GM23248 (cell line): ENCODE results near the gene FKRP. TPM values are rescaled to one million over a fixed set of nuclear protein-coding genes. Genes with fewer than 3 reads are reported as not detected.

Source experiments
- DNase-seq: peaks from one replicate; pipeline ENCODE4 v3.0.0-alpha.2; 2015
- H2AFZ ChIP-seq: fragments of 200-600 bp; sonication (generic); 2 replicates; pipeline ENCODE4 v1.6.1; 2016; ENCODE audit warnings: antibody characterized with exemption
- H3F3A ChIP-seq: fragments of 200-600 bp; sonication (generic); 2 replicates; pipeline ENCODE4 v1.6.1; 2016; ENCODE audit warnings: mild to moderate bottlenecking, antibody characterized with exemption, mixed run types; ENCODE audit not compliant: insufficient read depth
- H3K27ac ChIP-seq: fragments of 200-600 bp; sonication (generic); 2 replicates; pipeline ENCODE4 v1.5.1; 2016; ENCODE audit warnings: mild to moderate bottlenecking
- H3K27me3 ChIP-seq: fragments of 200-600 bp; sonication (generic); replicated peaks from 2 replicates; pipeline ENCODE4 v1.6.1; 2016; ENCODE audit warnings: mild to moderate bottlenecking; ENCODE audit not compliant: insufficient read depth
- H3K36me3 ChIP-seq: fragments of 200-600 bp; sonication (generic); 2 replicates; pipeline ENCODE4 v1.6.1; 2016; ENCODE audit warnings: low read depth, mild to moderate bottlenecking
- H3K4me1 ChIP-seq: fragments of 200-600 bp; sonication (generic); 2 replicates; pipeline ENCODE4 v1.6.1; 2016; ENCODE audit warnings: mild to moderate bottlenecking; ENCODE audit not compliant: insufficient read depth
- H3K4me2 ChIP-seq: fragments of 200-600 bp; sonication (generic); one replicate; pipeline ENCODE4 v1.6.1; 2016; ENCODE audit warnings: mild to moderate bottlenecking; ENCODE audit not compliant: unreplicated experiment
- H3K4me3 ChIP-seq: fragments of 200-600 bp; sonication (generic); 2 replicates; pipeline ENCODE4 v1.5.1; 2016; ENCODE audit warnings: mild to moderate bottlenecking
- H3K79me2 ChIP-seq: fragments of 200-600 bp; sonication (generic); 2 replicates; pipeline ENCODE4 v1.6.1; 2016; ENCODE audit warnings: mild to moderate bottlenecking; ENCODE audit not compliant: insufficient read depth
- H3K9ac ChIP-seq: fragments of 200-600 bp; sonication (generic); 2 replicates; pipeline ENCODE4 v1.6.1; 2016; ENCODE audit warnings: mild to moderate bottlenecking
- H3K9me2 ChIP-seq: fragments of 200-600 bp; sonication (generic); 2 replicates; pipeline ENCODE4 v1.6.1; 2016; ENCODE audit warnings: mixed run types, mild to moderate bottlenecking, moderate library complexity; ENCODE audit not compliant: insufficient read depth
- H3K9me3 ChIP-seq: fragments of 200-600 bp; sonication (generic); one replicate; pipeline ENCODE4 v1.6.1; 2017; ENCODE audit warnings: low read depth
- H4K20me1 ChIP-seq: fragments of 200-600 bp; sonication (generic); 2 replicates; pipeline ENCODE4 v1.6.0; 2016; ENCODE audit not compliant: insufficient read depth
- EZH2 ChIP-seq: fragments of 200-600 bp; sonication (generic); IDR thresholded peaks from 2 replicates; pipeline ENCODE4 v1.6.1; 2018; ENCODE audit warnings: antibody characterized with exemption, mild to moderate bottlenecking; ENCODE audit not compliant: insufficient read depth, poor library complexity, severe bottlenecking
- EZH2phosphoT487 ChIP-seq: fragments of 200-600 bp; sonication (generic); IDR thresholded peaks from 2 replicates; pipeline ENCODE4 v1.6.1; 2018; ENCODE audit warnings: antibody characterized with exemption, moderate library complexity, mild to moderate bottlenecking, low read depth; ENCODE audit not compliant: insufficient read depth
- WGBS, 2 experiments: methylation state at CpG; one replicate each; pipeline ENCODE4 v1.1.6; 2015 to 2017; ENCODE audit warnings: low lambda C conversion rate in 2 of 2, low coverage in 1 of 2; ENCODE audit errors: missing lambda C conversion rate in 2 of 2; 5-methylcytosine and 5-hydroxymethylcytosine counted together
- in situ Hi-C: fragments of 300-500 bp; cut with MboI; formaldehyde crosslinking; loops from 2 replicates; pipeline ENCODE4 v1.15.0; 2020
- polyA plus RNA-seq: library from polyadenylated mRNA; unstranded; fragments of >200 nt; fragmentation: Nextera tagmentation; extraction: Ambion mirVana; gene quantifications from 2 replicates; pipeline ENCODE4 v1.2.1, GENCODE V29; 2016
- total RNA-seq: library from RNA; depleted of rRNA; stranded (reverse); fragments of >200 nt; shearing (Covaris generic); gene quantifications from 2 replicates; pipeline ENCODE4 v1.2.3, GENCODE V29; 2014

The FKRP gene
- total and polyA plus RNA-seq, 2 experiments from 2014 or later = 15.0 to 41.5 TPM

DNA sequence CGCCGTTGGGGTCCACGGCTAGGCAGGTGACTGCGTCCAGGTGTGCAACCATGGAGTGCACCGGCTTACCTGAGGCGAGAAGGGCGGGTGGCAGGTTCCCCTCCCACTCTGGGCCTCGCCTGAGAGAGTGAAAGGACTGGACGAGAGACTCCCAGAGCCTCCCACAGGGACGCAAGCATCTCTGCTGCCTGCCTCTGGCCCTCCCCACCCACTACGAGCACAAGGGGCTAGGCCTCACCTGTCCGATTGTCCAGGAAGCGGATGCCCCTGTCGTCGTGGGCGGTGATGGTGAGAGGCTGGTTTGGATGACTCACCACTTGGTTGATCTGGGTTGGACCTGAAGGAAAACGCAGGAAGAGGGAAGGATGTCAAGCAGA lies 23.9 kb upstream of the FKRP start:
- no peaks in the 10 kb centered on the region for H3K79me2 ChIP-seq
- 82 to 84% methylated on average over 17 of the region's 17 CpGs for WGBS, 2 experiments
- no peak for DNase-seq
- H3K9ac ChIP-seq = no peak overlapping the region
- in situ Hi-C loops = no loop called here
- H3K27me3 ChIP-seq = no peaks in the 10 kb centered on the region
- no peak overlapping the region for H3K4me2 ChIP-seq
- H3F3A ChIP-seq = 0 out of 2 replicates have a peak, but pooled peaks cover 4% of the 10 kb centered on the region
- no peak overlapping the region for H3K4me3 ChIP-seq
- no peak for TF ChIP-seq EZH2phosphoT487
- no peak for TF ChIP-seq EZH2
- H4K20me1 ChIP-seq = no peaks in the 10 kb centered on the region
- H3K36me3 ChIP-seq = no peaks in the 10 kb centered on the region; the same call in 1 of the 2 replicates
- no peaks in the 10 kb centered on the region for H3K9me3 ChIP-seq
- H2AFZ ChIP-seq = no peak overlapping the region
- no peaks in the 10 kb centered on the region for H3K4me1 ChIP-seq
- no peaks in the 10 kb centered on the region for H3K9me2 ChIP-seq
- no peak overlapping the region for H3K27ac ChIP-seq

DNA sequence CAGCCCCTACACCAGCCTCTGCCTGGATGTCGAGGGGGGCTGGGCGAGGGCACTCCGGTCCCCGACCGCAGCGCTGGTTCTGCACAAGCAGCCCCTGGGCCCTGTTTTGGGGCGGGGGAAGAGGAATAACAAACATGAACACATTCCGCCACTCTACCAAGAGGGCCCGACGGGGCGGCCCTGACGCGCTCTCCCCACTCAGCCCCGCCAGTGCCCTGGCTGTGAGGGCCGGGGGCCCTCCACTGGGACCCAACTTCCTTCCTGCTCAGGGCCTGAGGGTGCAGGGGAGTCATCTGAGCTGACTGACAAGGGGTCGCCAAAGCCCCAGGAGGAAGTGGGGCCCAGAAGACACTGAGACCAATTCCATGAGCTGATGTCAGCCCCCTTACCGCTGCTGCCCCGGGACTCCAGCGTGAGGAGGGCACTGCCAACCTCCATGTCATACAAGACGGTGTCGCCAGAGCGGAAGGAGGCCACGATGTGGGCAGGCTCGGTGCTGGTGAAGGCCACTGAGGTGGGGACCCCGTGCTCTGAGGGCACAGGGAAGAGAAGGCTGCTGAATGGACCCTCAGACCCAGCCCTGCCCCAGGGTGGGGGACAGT lies 23.3 kb upstream of the FKRP start:
- H3K9ac ChIP-seq = no peak overlapping the region

DNA sequence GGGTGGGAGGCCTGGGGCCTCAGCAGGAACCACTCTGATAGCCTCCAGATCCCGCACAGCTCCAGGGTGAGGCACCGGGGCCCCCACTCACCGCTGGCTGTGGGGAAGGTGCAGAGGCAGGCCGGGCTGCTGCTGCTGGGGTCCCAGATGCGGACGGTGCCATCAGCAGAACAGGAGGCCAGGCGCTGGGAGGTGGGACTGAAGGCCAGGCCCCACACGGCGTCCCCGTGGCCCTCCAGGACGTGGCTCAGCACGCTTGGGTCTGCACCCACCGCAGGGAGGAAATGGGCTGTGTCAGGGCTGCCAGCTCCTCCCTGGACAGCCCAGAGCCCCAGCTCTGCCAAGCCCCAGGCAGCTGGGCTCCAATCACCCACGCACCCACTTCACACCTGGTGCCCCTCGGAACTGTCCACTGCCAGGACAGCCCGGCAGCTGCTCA lies 22.8 kb upstream of the FKRP start:
- Histone ChIP-seq H3K27ac (no peak overlapping the region), H3F3A (no peaks in the 10 kb centered on the region), H3K4me3 (no peak overlapping the region), H3K79me2 (no peaks in the 10 kb centered on the region; the same call in 1 of the 2 replicates), H3K9me3 (no peaks in the 10 kb centered on the region), H3K9me2 (no peaks in the 10 kb centered on the region), H2AFZ (no peak overlapping the region), H3K27me3 (no peaks in the 10 kb centered on the region), H4K20me1 (no peaks in the 10 kb centered on the region), H3K9ac (no peak overlapping the region), H3K4me1 (no peaks in the 10 kb centered on the region), H3K4me2 (no peak overlapping the region), H3K36me3 (peaks cover 2% of the 10 kb centered on the region; the same call in 1 of the 2 replicates)
- TF ChIP-seq EZH2 = no peak
- TF ChIP-seq EZH2phosphoT487 = no peak
- no peak for DNase-seq
- in situ Hi-C loops = no loop called here
- WGBS, 2 experiments = 93 to 96% methylated on average over 16 of the region's 16 CpGs

More for the DNA sequence above, 23.3 kb upstream of the FKRP start:
- Histone ChIP-seq H3K79me2 (no peaks in the 10 kb centered on the region; the same call in 1 of the 2 replicates), H4K20me1 (no peaks in the 10 kb centered on the region), H3K27ac (no peak overlapping the region), H3K4me2 (no peak overlapping the region), H2AFZ (no peak overlapping the region), H3F3A (0 out of 2 replicates have a peak, but pooled peaks cover 4% of the 10 kb centered on the region), H3K9me2 (no peaks in the 10 kb centered on the region), H3K9me3 (no peaks in the 10 kb centered on the region), H3K36me3 (no peaks in the 10 kb centered on the region; the same call in 1 of the 2 replicates), H3K4me3 (no peak overlapping the region), H3K27me3 (no peaks in the 10 kb centered on the region), H3K4me1 (no peaks in the 10 kb centered on the region)
- in situ Hi-C loops = no loop called here
- TF ChIP-seq EZH2 (no peak), EZH2phosphoT487 (no peak)
- DNase-seq = no peak
- 92 to 95% methylated on average over 23 to 25 of the region's 25 CpGs for WGBS, 2 experiments

DNA sequence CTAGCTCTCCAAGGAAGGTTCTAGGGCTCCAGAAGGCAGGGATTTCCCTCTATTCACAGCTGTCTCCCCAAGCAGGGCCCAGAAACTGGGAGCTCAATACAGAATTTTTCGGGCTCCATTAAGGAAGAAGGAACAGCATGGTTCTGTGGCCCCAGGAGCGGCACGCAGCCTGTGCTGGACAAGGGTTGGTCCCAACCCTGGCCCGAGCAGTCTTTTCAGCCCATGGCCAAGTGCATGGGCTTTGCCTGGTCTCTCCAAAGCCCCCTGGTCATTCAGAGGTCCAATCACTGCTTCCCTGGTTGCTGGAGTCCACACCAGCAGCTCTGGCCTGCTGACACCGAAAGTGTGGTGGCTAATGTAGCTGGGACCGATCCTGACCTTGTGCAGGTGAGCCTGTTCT lies 22.4 kb upstream of the FKRP start:
- no peaks in the 10 kb centered on the region for H3K4me1 ChIP-seq
- no peaks in the 10 kb centered on the region for H3K9me3 ChIP-seq
- no peak overlapping the region for H3K27ac ChIP-seq
- no peak overlapping the region for H2AFZ ChIP-seq
- no peaks in the 10 kb centered on the region for H3K9me2 ChIP-seq
- no peaks in the 10 kb centered on the region for H4K20me1 ChIP-seq
- TF ChIP-seq EZH2 (no peak), EZH2phosphoT487 (no peak)
- in situ Hi-C loops = no loop called here
- H3K9ac ChIP-seq = no peak overlapping the region
- H3F3A ChIP-seq = no peaks in the 10 kb centered on the region
- peaks cover 4% of the 10 kb centered on the region for H3K79me2 ChIP-seq
- H3K4me2 ChIP-seq = no peak overlapping the region
- WGBS, 2 experiments = 95 to 98% methylated on average over 6 of the region's 6 CpGs
- H3K4me3 ChIP-seq = no peak overlapping the region
- peaks cover 5% of the 10 kb centered on the region; the same call in 1 of the 2 replicates for H3K36me3 ChIP-seq
- H3K27me3 ChIP-seq = no peaks in the 10 kb centered on the region
- DNase-seq = no peak
